HepG2 (cell line): ENCODE measurements around the gene KTI12. TPM values are rescaled to one million over a fixed set of nuclear protein-coding genes. Genes with fewer than 3 reads are reported as not detected.

Source experiments
- CBX1 ChIP-seq: IDR thresholded peaks from one replicate; pipeline ENCODE4 v1.6.1; 2016; ENCODE audit warnings: antibody characterized with exemption, low read depth
- CTCF ChIP-seq: sonication (generic); formaldehyde crosslinking; IDR thresholded peaks from 2 replicates; pipeline ENCODE4 v1.5.0; 2020; ENCODE audit warnings: mild to moderate bottlenecking, missing genetic modification reagents, moderate library complexity
- HNRNPK ChIP-seq: fragments of 200-400 bp; formaldehyde crosslinking; IDR thresholded peaks from 2 replicates; pipeline ENCODE4 v1.6.1; 2018; ENCODE audit warnings: low read length, low read depth, moderate library complexity, mild to moderate bottlenecking; ENCODE audit not compliant: poor library complexity, severe bottlenecking
- IKZF4 ChIP-seq: sonication (generic); formaldehyde crosslinking; IDR thresholded peaks from 2 replicates; pipeline ENCODE4 v1.5.1; 2020; ENCODE audit warnings: borderline replicate concordance, mild to moderate bottlenecking, low read depth, missing genetic modification reagents; ENCODE audit errors: not compliant biosample characterization
- MAFK ChIP-seq, 2 experiments: IDR thresholded peaks in 1 of 2; conservative IDR thresholded peaks in 1 of 2; 2 replicates each; pipeline ENCODE4 v1.6.1; 2011; ENCODE audit warnings: improper control_type of control experiment in 2 of 2, low read length in 2 of 2
- PITX1 ChIP-seq: sonication (generic); formaldehyde crosslinking; IDR thresholded peaks from 2 replicates; pipeline ENCODE4 v1.5.1; 2020; ENCODE audit warnings: mild to moderate bottlenecking, missing genetic modification reagents
- SMAD9 ChIP-seq: sonication (generic); formaldehyde crosslinking; IDR thresholded peaks from 2 replicates; pipeline ENCODE4 v1.5.1; 2020; ENCODE audit warnings: mild to moderate bottlenecking, missing genetic modification reagents
- ZBTB7A ChIP-seq: sonication (generic); formaldehyde crosslinking; IDR thresholded peaks from 2 replicates; pipeline ENCODE4 v1.8.0; 2022; ENCODE audit warnings: mild to moderate bottlenecking, missing genetic modification reagents
- ZC3H13 ChIP-seq: sonication (generic); formaldehyde crosslinking; IDR thresholded peaks from 2 replicates; pipeline ENCODE4 v1.8.1; 2023; ENCODE audit warnings: mild to moderate bottlenecking, missing genetic modification reagents, moderate library complexity
- ZNF646 ChIP-seq: sonication (generic); formaldehyde crosslinking; IDR thresholded peaks from 2 replicates; pipeline ENCODE4 v1.9.0; 2021; ENCODE audit warnings: mild to moderate bottlenecking, missing genetic modification reagents
- polyA plus RNA-seq, 8 experiments: library from polyadenylated mRNA; depleted of rRNA in 3 of 8; stranded (reverse) in 7 of 8; unstranded in 1 of 8; fragments of >200 nt; fragmentation: Illumina TruSeq in 4 of 8; extraction: Trizol in 4 of 8; gene quantifications; 2 replicates each; pipeline versions ENCODE4 v1.2.1 to v1.2.3, GENCODE V29; 2011 to 2016; ENCODE audit warnings: low read depth in 4 of 8, missing spikeins in 1 of 8, mixed read lengths in 1 of 8; ENCODE audit not compliant: insufficient read depth in 1 of 8
- total RNA-seq, 5 experiments: library from RNA; depleted of rRNA; stranded (reverse); fragments of >200 nt; fragmentation: Illumina TruSeq; extraction: Trizol; gene quantifications; 2 replicates each; pipeline ENCODE4 v1.2.3, GENCODE V29; 2016; ENCODE audit warnings: low read depth in 1 of 5
- TF ChIP-seq, protein P1 (sequence below): sonication (generic); formaldehyde crosslinking; IDR thresholded peaks from 2 replicates; pipeline ENCODE4 v1.5.1; 2020; ENCODE audit warnings: missing genetic modification reagents, mild to moderate bottlenecking, borderline replicate concordance
- TF ChIP-seq, protein P2 (sequence below): sonication (generic); formaldehyde crosslinking; IDR thresholded peaks from 2 replicates; pipeline ENCODE4 v1.4.0; 2020; ENCODE audit warnings: missing genetic modification reagents
- TF ChIP-seq, protein P3 (sequence below): sonication (generic); formaldehyde crosslinking; IDR thresholded peaks from 2 replicates; pipeline ENCODE4 v1.8.1; 2023; ENCODE audit warnings: missing genetic modification reagents, mild to moderate bottlenecking, borderline replicate concordance

The KTI12 gene
- total and polyA plus RNA-seq, 2 of the 13 experiments (the other 11 are each of a cell fraction or from before 2014, with no cell fraction given) = 7.4 to 10.2 TPM

GRCh38 chr1:52055066-52055865 is 21.7 kb upstream of the KTI12 start, which contains the start of gene TXNDC12 (continued):
- TF ChIP-seq PITX1 (peak; percentile 55; the same call in 1 of the 2 replicates), HNRNPK (no peak), ZNF646 (CRISPR knock-in tag) (no peak), MAFK (conservative IDR thresholded peaks at IDR 0.05 in 1 of 2, IDR thresholded peaks at IDR 0.05 in 1 of 2; ENCODE audit: low read length in 2 of 2) (no peak), ZC3H13 (CRISPR knock-in tag) (peak; percentile 66; the same call in 1 of the 2 replicates), CBX1 (peak; percentile 77), SMAD9 (CRISPR knock-in tag) (no peak), CTCF (CRISPR knock-in tag) (no peak), IKZF4 (CRISPR knock-in tag) (peak; percentile 59), ZBTB7A (CRISPR knock-in tag) (peak; percentile 30; the same call in 1 of the 2 replicates)
- TF ChIP-seq, protein P1, sequence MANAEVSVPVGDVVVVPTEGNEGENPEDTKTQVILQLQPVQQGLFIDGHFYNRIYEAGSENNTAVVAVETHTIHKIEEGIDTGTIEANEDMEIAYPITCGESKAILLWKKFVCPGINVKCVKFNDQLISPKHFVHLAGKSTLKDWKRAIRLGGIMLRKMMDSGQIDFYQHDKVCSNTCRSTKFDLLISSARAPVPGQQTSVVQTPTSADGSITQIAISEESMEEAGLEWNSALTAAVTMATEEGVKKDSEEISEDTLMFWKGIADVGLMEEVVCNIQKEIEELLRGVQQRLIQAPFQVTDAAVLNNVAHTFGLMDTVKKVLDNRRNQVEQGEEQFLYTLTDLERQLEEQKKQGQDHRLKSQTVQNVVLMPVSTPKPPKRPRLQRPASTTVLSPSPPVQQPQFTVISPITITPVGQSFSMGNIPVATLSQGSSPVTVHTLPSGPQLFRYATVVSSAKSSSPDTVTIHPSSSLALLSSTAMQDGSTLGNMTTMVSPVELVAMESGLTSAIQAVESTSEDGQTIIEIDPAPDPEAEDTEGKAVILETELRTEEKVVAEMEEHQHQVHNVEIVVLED (CRISPR knock-in tag) = peak; percentile 69; the same call in 1 of the 2 replicates
- TF ChIP-seq, protein P2, sequence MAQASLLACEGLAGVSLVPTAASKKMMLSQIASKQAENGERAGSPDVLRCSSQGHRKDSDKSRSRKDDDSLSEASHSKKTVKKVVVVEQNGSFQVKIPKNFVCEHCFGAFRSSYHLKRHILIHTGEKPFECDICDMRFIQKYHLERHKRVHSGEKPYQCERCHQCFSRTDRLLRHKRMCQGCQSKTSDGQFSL = no peak
- TF ChIP-seq, protein P3, sequence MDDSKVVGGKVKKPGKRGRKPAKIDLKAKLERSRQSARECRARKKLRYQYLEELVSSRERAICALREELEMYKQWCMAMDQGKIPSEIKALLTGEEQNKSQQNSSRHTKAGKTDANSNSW (CRISPR knock-in tag) = peak; percentile 62; the same call in 1 of the 2 replicates
